HG03558 (cell line): ENCODE results near the gene PTGDR.

Experiments used
- ATAC-seq: cut with Tn5 transposase; IDR thresholded peaks from one replicate; pipeline ENCODE4 v1.9.1; 2021; ENCODE audit warnings: moderate number of reproducible peaks; ENCODE audit not compliant: unreplicated experiment; ENCODE audit errors: extremely low read depth

PTGDR gene

GRCh38 chr14:52305014-52305413, 37.5 kb downstream of the PTGDR start:
- ATAC-seq, result no peak

DNA sequence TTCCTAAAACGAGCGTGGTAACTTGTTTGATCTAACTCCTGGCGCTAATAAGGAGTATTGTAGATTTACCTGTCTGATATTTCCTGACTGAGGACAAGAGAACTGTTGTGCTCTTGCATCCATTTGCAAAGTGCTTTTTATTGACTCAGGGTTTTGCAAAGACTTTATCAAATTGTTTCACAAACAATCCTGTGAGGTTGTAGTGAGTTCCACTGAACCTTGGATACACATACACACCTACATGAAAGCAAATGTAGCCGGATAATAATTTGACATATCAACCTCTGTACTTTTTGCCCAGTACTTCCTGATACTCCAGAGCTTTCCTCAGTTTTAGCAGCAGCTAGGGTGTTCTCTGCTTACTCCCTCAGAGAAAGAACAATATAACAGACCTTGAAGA, 39.9 kb downstream of the PTGDR start:
- ATAC-seq, result no peak

GRCh38 chr14:52307905-52308304, 40.4 kb downstream of the PTGDR start:
- ATAC-seq, result no peak

GRCh38 chr14:52310541-52310940, 43.0 kb downstream of the PTGDR start:
- ATAC-seq, result no peak

- ATAC-seq, result no peak
Measured at GRCh38 chr14:52312931-52313355, 45.4 kb downstream of the PTGDR start.

- no peak for ATAC-seq
Measured at GRCh38 chr14:52313462-52313861, 46.0 kb downstream of the PTGDR start.

DNA sequence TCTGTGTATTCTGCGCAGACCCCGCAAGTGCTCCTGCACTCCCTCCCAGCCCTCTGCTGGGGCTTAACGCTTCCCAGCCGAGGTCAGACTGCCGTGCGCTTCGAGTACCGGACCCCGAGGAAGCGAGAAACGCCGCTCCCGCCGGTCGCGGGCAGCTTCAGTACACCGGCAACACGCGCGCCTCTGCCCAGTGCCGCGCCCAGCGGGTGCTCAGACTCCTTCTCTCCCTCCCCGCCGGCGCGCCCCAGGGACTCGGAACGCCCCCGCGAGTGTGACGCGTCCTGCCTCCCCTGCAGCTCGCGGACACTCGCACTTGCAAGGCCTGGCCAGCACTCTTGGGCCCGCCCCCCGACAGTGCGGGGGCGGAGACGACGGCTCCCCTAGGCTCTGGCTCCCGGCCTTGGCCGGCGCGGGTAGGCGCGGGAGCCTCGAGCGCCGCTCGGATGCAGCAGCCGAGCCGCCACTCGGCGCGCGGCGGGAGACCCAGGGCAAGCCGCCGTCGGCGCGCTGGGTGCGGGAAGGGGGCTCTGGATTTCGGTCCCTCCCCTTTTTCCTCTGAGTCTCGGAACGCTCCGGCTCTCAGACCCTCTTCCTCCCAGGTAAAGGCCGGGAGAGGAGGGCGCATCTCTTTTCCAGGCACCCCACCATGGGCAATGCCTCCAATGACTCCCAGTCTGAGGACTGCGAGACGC, 46.6 kb downstream of the PTGDR start, which contains the start of gene PTGER2:
PTGER2 (plus strand) TSS at position 410 of the 692 bp plus-strand sequence; CDS start at position 647, 237 bp downstream.
- no peak for ATAC-seq

- no peak for ATAC-seq
Measured at GRCh38 chr14:52314595-52315354, 47.3 kb downstream of the PTGDR start.

DNA sequence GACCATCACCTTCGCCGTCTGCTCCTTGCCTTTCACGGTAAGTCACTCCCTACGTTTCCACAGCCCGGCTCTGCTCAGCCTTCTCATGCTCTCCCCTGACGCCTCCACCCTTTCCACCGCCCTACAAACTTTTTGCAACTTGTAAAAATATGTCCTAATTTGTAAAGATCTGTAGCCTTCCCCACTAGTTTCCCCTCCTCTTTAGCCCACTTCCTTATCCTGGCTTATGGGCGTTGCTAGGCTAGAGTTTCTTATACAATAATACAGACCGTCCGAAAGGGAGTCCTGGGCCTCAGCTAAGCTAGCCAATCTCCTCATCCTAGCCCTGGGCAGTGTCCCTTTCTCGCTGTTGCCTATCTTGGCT, 47.8 kb downstream of the PTGDR start:
- ATAC-seq, result no peak

DNA sequence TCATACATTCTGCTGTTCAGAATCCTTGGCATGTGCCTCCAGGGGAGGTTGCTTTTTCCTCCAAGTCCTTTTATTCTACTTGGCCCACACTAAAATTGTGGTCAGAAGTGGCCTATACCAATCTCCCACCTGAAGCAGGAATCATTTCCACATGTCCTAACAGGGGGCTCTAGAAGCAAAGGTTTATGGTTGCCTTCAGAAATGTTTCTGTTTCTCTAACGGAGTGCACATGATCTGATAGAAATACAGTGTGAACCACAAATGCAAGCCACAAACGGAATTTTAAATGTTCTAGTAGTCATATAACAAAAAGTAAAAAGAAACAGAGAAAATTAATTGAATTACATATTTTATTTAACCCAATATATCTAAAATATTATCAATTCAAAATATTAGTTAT, 50.6 kb downstream of the PTGDR start:
- ATAC-seq, result no peak

- no peak for ATAC-seq
Measured at GRCh38 chr14:52318826-52319645, 51.5 kb downstream of the PTGDR start.

DNA sequence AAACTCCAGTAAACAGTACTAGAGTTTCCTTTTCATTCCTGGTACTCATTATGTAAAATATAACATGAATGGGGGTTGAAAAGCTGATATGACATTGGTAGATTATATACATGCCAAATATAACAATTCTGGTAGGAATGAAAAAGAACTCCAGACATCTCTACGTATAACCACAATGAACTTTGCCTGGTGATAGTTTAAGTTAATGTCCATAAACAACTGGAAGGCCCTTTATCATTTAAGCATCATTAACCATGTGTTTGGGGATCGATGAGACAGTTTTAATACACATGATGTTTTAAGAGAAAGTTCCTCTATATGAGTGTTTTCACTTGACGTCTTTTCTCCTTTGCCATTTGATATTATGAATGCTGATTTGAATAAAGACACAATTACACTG, 52.4 kb downstream of the PTGDR start:
- ATAC-seq, result no peak

GRCh38 chr14:52325126-52325525, 57.6 kb downstream of the PTGDR start:
- peak; percentile 94 for ATAC-seq

- ATAC-seq, result no peak
Measured at GRCh38 chr14:52325630-52326029, 58.1 kb downstream of the PTGDR start.
